Skeletal muscle cell (primary cell): ENCODE results near the gene NLK.
A peak's percentile ranks its signal among the peaks of the same experiment; 100 is the strongest.
"Not testable (repeated sequence)": the region's sequence is repeated elsewhere in the genome, so short reads cannot be mapped to it uniquely, and the experiment has no call there.

Experiments used
- DNase-seq: peaks from one replicate; pipeline ENCODE4 v3.0.0-alpha.2; 2010; ENCODE audit warnings: low read depth
- H3K4me3 ChIP-seq: 2 replicates; pipeline ENCODE4 v1.5.1; 2011; ENCODE audit warnings: low read depth, mild to moderate bottlenecking, control low read depth, low read length, moderate library complexity

The NLK gene

GRCh38 chr17:28042657-28042720, at the start of gene NLK:
NLK (plus strand) TSS chr17:28042677; CDS start chr17:28042874, 197 bp downstream.
- no peak for DNase-seq
- peak within 1 kb of the TSS; percentile 90 for H3K4me3 ChIP-seq

- no peak overlapping the region for H3K4me3 ChIP-seq
- no peak for DNase-seq
These were observed 49.2 kb upstream of the NLK start for GRCh38 chr17:27993161-27993695.

- no peak overlapping the region for H3K4me3 ChIP-seq
- DNase-seq: no peak
These were observed 48.7 kb upstream of the NLK start for GRCh38 chr17:27993723-27994310.

- DNase-seq: no peak
- H3K4me3 ChIP-seq: no peak overlapping the region
These were observed 47.9 kb upstream of the NLK start for GRCh38 chr17:27994586-27994985.

GRCh38 chr17:27995554-27995953, 46.9 kb upstream of the NLK start:
- no peak overlapping the region for H3K4me3 ChIP-seq
- no peak for DNase-seq

- no peak overlapping the region for H3K4me3 ChIP-seq
These were observed 46.1 kb upstream of the NLK start for GRCh38 chr17:27996202-27997043.

GRCh38 chr17:27997044-27997401, 45.5 kb upstream of the NLK start:
- H3K4me3 ChIP-seq: no peak overlapping the region

More at GRCh38 chr17:27996202-27997043, 46.1 kb upstream of the NLK start:
- no peak for DNase-seq

GRCh38 chr17:27997522-27997921, 45.0 kb upstream of the NLK start:
- DNase-seq: no peak

More at GRCh38 chr17:27997044-27997401, 45.5 kb upstream of the NLK start:
- no peak for DNase-seq

GRCh38 chr17:28001149-28001548, 41.3 kb upstream of the NLK start:
- no peak overlapping the region for H3K4me3 ChIP-seq
- no peak for DNase-seq

More at GRCh38 chr17:27997522-27997921, 45.0 kb upstream of the NLK start:
- no peak overlapping the region for H3K4me3 ChIP-seq

GRCh38 chr17:28004344-28004743, 38.1 kb upstream of the NLK start:
- DNase-seq: no peak
- H3K4me3 ChIP-seq: no peak overlapping the region

- not testable (repeated sequence) for DNase-seq, H3K4me3 ChIP-seq
These were observed 34.6 kb upstream of the NLK start for GRCh38 chr17:28007925-28008324.

- DNase-seq: peak; percentile 22
- no peak overlapping the region for H3K4me3 ChIP-seq
These were observed 34.0 kb upstream of the NLK start for GRCh38 chr17:28008513-28008912.

GRCh38 chr17:28010406-28010805, 32.1 kb upstream of the NLK start:
- no peak overlapping the region for H3K4me3 ChIP-seq
- DNase-seq: no peak

GRCh38 chr17:28018439-28019070, 23.9 kb upstream of the NLK start:
- no peak overlapping the region for H3K4me3 ChIP-seq
- no peak for DNase-seq

- H3K4me3 ChIP-seq: no peak overlapping the region
- no peak for DNase-seq
These were observed 22.0 kb upstream of the NLK start for GRCh38 chr17:28020515-28020914.

- no peak overlapping the region for H3K4me3 ChIP-seq
- no peak for DNase-seq
These were observed 13.4 kb upstream of the NLK start for GRCh38 chr17:28029044-28029443.

GRCh38 chr17:28030386-28030785, 12.1 kb upstream of the NLK start:
- H3K4me3 ChIP-seq: no peak overlapping the region
- DNase-seq: no peak

GRCh38 chr17:28031174-28031573, 11.3 kb upstream of the NLK start:
- no peak for DNase-seq
- H3K4me3 ChIP-seq: no peak overlapping the region

- DNase-seq: peak; percentile 52
- H3K4me3 ChIP-seq: no peak overlapping the region
These were observed 8.3 kb upstream of the NLK start for GRCh38 chr17:28033972-28034714.

- H3K4me3 ChIP-seq, DNase-seq: not testable (repeated sequence)
These were observed 7.0 kb upstream of the NLK start for GRCh38 chr17:28035452-28035851.
